ENCODE data around the gene CIRBP. TPM values are rescaled to one million over a fixed set of nuclear protein-coding genes. Genes with fewer than 3 reads are reported as not detected.

CIRBP gene
- total and polyA plus RNA-seq, 9 of the 15 experiments (the other 6 are each of a cell fraction or from before 2014, with no cell fraction given) = 20.5 to 327 (median 176) TPM

GRCh38 chr19:1271528-1272422, 2.6 kb downstream of the CIRBP start (continued):
- TF ChIP-seq E2F1 (CRISPR knock-in tag; IDR thresholded peaks at IDR 0.05) = peak; percentile 22; the same call in 1 of the 2 replicates
- no peak for TF ChIP-seq KAT7 (CRISPR knock-in tag; IDR thresholded peaks at IDR 0.05; ENCODE audit: borderline replicate concordance)
- no peak for TF ChIP-seq ZNF217 (CRISPR knock-in tag; IDR thresholded peaks at IDR 0.05)
- TF ChIP-seq ZNF3 (CRISPR knock-in tag; IDR thresholded peaks at IDR 0.05) = no peak
- TF ChIP-seq NUFIP1 (IDR thresholded peaks at IDR 0.05; ENCODE audit: partially characterized antibody) = no peak
- peak; percentile 71 for TF ChIP-seq RBFOX2 (IDR thresholded peaks at IDR 0.05; ENCODE audit: low read depth, low read length)
- no peak for TF ChIP-seq FOXP4 (CRISPR knock-in tag; IDR thresholded peaks at IDR 0.05; ENCODE audit: borderline replicate concordance)
- TF ChIP-seq ZKSCAN8 (CRISPR knock-in tag; IDR thresholded peaks at IDR 0.05) = no peak
- no peak for TF ChIP-seq SMC3 (conservative IDR thresholded peaks at IDR 0.05; ENCODE audit: insufficient read depth, low read depth, low read length)
- no peak for TF ChIP-seq CEBPB (tag; IDR thresholded peaks at IDR 0.05)
- no peak for TF ChIP-seq SAFB2 (IDR thresholded peaks at IDR 0.05; ENCODE audit: borderline replicate concordance, low read depth, low read length, severe bottlenecking)
- peak; percentile 72; the same call in 1 of the 2 replicates for TF ChIP-seq L3MBTL2 (IDR thresholded peaks at IDR 0.05)
- TF ChIP-seq CBX8 (IDR thresholded peaks at IDR 0.05; ENCODE audit: borderline replicate concordance, extremely low read depth, low read depth, low read length, poor library complexity, severe bottlenecking) = no peak
- TF ChIP-seq NR1H2 (CRISPR knock-in tag; IDR thresholded peaks at IDR 0.05) = no peak
- TF ChIP-seq CREB3L1 (IDR thresholded peaks at IDR 0.05; ENCODE audit: borderline replicate concordance, low read depth) = peak; percentile 49; the same call in 1 of the 2 replicates
- no peak for TF ChIP-seq DIDO1 (tag; IDR thresholded peaks at IDR 0.05; ENCODE audit: low read depth)
- TF ChIP-seq MITF (IDR thresholded peaks at IDR 0.05) = no peak
- TF ChIP-seq SP1 (CRISPR knock-in tag; IDR thresholded peaks at IDR 0.05) = no peak
- no peak for TF ChIP-seq TSC22D4 (tag; IDR thresholded peaks at IDR 0.05)

Measured in K562 (cell line).